DND-41 (cell line): ENCODE data around the gene RLN2.
"Not testable (repeated sequence)": the region's sequence is repeated elsewhere in the genome, so short reads cannot be mapped to it uniquely, and the experiment has no call there.

ENCODE experiments used
- ATAC-seq: fragments of 200-7000 bp; cut with Tn5 transposase; 3 replicates; pipeline ENCODE4 v1.9.1; 2021; ENCODE audit warnings: low read depth; ENCODE audit not compliant: insufficient read depth
- DNase-seq: peaks from one replicate; pipeline ENCODE4 v3.0.0-alpha.2; 2020
- H2AFZ ChIP-seq: 2 replicates; pipeline ENCODE4 v1.6.0; 2012; ENCODE audit warnings: low read depth, low read length
- H3K27ac ChIP-seq: 2 replicates; pipeline ENCODE4 v1.5.1; 2012; ENCODE audit warnings: low read length, inconsistent platforms
- H3K27me3 ChIP-seq: fragments of 200-600 bp; sonication (generic); 2 replicates; pipeline ENCODE4 v1.6.0; 2012; ENCODE audit warnings: low read length, mild to moderate bottlenecking, inconsistent platforms; ENCODE audit not compliant: insufficient read depth, poor library complexity
- H3K36me3 ChIP-seq: 2 replicates; pipeline ENCODE4 v1.5.1; 2012; ENCODE audit warnings: low read length, inconsistent platforms; ENCODE audit not compliant: insufficient read depth
- H3K4me1 ChIP-seq: 2 replicates; pipeline ENCODE4 v1.5.1; 2012; ENCODE audit warnings: mild to moderate bottlenecking, low read length; ENCODE audit not compliant: insufficient read depth
- H3K4me2 ChIP-seq: 2 replicates; pipeline ENCODE4 v1.6.0; 2012; ENCODE audit warnings: mild to moderate bottlenecking, moderate library complexity, low read length, inconsistent platforms; ENCODE audit not compliant: insufficient read depth
- H3K4me3 ChIP-seq, 2 experiments: fragments of 200-600 bp in 1 of 2; shearing (Covaris generic) in 1 of 2; 2 replicates each; pipeline ENCODE4 v1.5.1; 2012 to 2016; ENCODE audit warnings: inconsistent platforms in 2 of 2, low read length in 2 of 2, mild to moderate bottlenecking in 2 of 2, low read depth in 1 of 2, moderate library complexity in 1 of 2
- H3K79me2 ChIP-seq: 2 replicates; pipeline ENCODE4 v1.6.0; 2012; ENCODE audit warnings: low read length, inconsistent platforms; ENCODE audit not compliant: insufficient read depth
- H3K9ac ChIP-seq: 2 replicates; pipeline ENCODE4 v1.6.0; 2012; ENCODE audit warnings: low read depth, mild to moderate bottlenecking, inconsistent platforms, low read length, moderate library complexity
- H3K9me3 ChIP-seq: 2 replicates; pipeline ENCODE4 v1.5.1; 2012; ENCODE audit warnings: low read length, moderate library complexity, mild to moderate bottlenecking, inconsistent platforms; ENCODE audit not compliant: insufficient read depth, severe bottlenecking
- H4K20me1 ChIP-seq: 2 replicates; pipeline ENCODE4 v1.6.0; 2012; ENCODE audit warnings: low read length; ENCODE audit not compliant: insufficient read depth
- EZH2 ChIP-seq: IDR thresholded peaks from 3 replicates; pipeline ENCODE4 v1.6.1; 2012; ENCODE audit warnings: borderline replicate concordance, low read depth, mild to moderate bottlenecking, moderate library complexity, low read length, inconsistent platforms; ENCODE audit not compliant: severe bottlenecking
- TF ChIP-seq, protein P1 (sequence below): IDR thresholded peaks from 2 replicates; pipeline ENCODE4 v1.5.1; 2012; ENCODE audit warnings: borderline replicate concordance, low read length, moderate library complexity, mild to moderate bottlenecking; ENCODE audit not compliant: poor library complexity, severe bottlenecking; ENCODE audit errors: extremely low read depth

RLN2 gene, protein sequence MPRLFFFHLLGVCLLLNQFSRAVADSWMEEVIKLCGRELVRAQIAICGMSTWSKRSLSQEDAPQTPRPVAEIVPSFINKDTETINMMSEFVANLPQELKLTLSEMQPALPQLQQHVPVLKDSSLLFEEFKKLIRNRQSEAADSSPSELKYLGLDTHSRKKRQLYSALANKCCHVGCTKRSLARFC

DNA sequence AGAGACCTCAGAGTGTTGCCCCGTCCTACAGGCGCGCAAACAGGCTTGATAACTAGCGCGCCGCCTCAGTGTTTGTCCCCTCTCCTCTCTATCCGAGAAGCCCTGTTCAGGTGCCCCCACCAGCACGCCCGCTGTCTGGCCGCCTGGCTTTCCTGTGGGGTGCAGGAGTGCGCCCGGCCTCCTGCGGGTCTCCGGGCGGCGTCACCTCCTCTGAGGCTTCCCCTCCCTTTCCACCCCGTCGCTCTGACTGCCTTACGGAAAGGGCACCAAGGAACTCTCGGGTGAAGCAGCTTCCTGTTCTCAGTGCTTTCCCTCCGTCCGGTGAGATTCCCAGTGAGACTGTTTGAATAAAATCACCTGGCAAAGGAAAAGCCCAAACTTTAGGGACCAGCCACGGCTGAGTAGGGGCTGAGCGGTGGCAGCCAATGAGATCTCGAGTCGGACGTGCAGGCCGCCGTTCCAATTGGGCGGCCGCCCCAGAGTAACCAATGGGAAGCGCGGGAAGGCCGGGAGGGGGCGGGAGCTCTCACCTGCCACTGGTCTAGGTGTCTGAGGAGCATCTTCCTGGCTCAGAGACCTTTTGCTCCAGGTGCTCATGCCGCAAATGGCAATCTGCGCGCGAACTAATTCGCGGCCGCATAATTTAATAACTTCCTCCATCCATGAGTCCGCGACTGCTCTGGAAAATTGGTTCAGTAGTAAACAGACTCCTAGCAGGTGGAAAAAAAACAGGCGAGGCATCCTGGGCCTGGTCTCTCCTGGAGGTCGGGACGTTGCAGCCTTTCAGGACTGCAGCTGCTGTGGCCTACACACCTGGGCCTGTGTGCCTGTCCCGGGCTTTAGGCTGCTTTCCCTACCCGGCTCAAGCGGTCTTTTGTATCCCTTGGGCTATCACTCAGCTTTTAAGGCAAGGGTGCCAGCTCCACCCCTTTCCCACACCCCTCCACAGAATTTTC, at the start of gene RLN2:
Gene RLN2 (minus strand): TSS at position 877 of the 956 bp plus-strand sequence. CDS start 136 bp downstream, at position 741.
- H3K27me3 ChIP-seq, ATAC-seq, H3K36me3 ChIP-seq, DNase-seq, H3K4me2 ChIP-seq, H3K9ac ChIP-seq, H3K79me2 ChIP-seq, H3K27ac ChIP-seq, H4K20me1 ChIP-seq, H3K9me3 ChIP-seq, H2AFZ ChIP-seq, H3K4me3 ChIP-seq: not testable (repeated sequence)
- H3K4me1 ChIP-seq, result peaks cover 28% of the 10 kb centered on the region

DNA sequence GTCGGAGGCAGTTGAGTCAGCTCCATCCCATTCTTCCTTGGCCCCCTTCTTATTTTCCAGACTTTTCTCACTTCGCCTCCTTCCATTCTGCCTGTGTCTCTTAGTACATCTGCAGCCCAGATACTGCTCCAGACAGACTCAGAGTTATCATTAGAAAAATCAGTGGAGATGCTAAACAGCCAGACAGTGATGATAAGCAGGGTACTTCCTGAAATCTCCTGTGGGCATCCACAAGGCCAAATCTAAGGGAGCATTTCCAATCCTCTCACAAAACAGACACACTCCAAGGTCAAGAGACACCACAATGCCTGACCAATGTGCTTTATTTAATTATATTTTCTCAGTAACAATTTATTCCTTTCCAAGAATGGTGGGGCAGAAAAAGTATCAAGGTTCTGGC, 49.7 kb upstream of the RLN2 start:
- Histone ChIP-seq H3K79me2 (no peaks in the 10 kb centered on the region), H3K9ac (no peak overlapping the region), H3K4me3 (no peak overlapping the region), H3K27me3 (no peaks in the 10 kb centered on the region), H3K36me3 (no peaks in the 10 kb centered on the region), H3K27ac (no peak overlapping the region), H3K4me2 (no peak overlapping the region), H3K9me3 (no peaks in the 10 kb centered on the region), H3K4me1 (peaks cover 19% of the 10 kb centered on the region), H4K20me1 (no peaks in the 10 kb centered on the region), H2AFZ (no peak overlapping the region)
- ATAC-seq (no peak), DNase-seq (no peak)
- TF ChIP-seq, protein P1, sequence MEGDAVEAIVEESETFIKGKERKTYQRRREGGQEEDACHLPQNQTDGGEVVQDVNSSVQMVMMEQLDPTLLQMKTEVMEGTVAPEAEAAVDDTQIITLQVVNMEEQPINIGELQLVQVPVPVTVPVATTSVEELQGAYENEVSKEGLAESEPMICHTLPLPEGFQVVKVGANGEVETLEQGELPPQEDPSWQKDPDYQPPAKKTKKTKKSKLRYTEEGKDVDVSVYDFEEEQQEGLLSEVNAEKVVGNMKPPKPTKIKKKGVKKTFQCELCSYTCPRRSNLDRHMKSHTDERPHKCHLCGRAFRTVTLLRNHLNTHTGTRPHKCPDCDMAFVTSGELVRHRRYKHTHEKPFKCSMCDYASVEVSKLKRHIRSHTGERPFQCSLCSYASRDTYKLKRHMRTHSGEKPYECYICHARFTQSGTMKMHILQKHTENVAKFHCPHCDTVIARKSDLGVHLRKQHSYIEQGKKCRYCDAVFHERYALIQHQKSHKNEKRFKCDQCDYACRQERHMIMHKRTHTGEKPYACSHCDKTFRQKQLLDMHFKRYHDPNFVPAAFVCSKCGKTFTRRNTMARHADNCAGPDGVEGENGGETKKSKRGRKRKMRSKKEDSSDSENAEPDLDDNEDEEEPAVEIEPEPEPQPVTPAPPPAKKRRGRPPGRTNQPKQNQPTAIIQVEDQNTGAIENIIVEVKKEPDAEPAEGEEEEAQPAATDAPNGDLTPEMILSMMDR, result no peak
- no peak for TF ChIP-seq EZH2

DNA sequence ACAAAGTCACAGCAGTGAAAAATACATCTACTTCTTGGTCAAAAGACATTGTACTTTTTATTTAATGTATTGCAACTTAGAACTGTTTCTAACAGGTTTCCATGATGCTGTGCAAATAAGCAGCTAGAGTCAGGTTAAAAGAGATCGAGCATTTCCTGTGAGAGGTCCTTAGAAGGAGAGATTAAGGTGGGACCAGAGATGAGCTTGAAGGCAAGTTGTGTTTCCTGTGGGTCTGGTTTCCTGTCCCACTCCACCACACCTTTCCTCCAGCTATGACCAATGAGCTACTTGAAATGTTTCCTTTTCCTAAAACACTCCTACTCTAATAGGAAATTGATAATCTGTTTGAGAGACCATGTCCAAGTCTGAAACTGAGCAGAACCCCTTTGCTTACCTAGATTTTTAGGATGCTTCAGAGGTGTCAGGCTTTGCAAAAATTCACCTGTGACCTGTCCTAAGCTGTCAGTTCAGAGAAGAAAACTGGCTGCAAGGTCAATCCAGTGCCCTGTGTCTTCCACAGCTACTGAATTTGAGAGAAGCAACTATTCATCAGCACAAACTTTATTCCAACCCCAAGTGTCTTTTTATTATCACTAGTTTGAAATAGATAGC, 48.2 kb upstream of the RLN2 start:
- Histone ChIP-seq H2AFZ (no peak overlapping the region), H3K4me3 (no peak overlapping the region), H4K20me1 (no peaks in the 10 kb centered on the region), H3K9me3 (no peaks in the 10 kb centered on the region), H3K27me3 (no peaks in the 10 kb centered on the region), H3K36me3 (no peaks in the 10 kb centered on the region), H3K4me1 (peaks cover 19% of the 10 kb centered on the region), H3K27ac (peak overlapping the region; percentile 48; the same call in 1 of the 2 replicates), H3K9ac (no peak overlapping the region), H3K4me2 (peak overlapping the region; percentile 26; the same call in 1 of the 2 replicates), H3K79me2 (no peaks in the 10 kb centered on the region)
- DNase-seq (peak; percentile 32), ATAC-seq (peak; percentile 92)
- TF ChIP-seq, protein P1, result no peak
- no peak for TF ChIP-seq EZH2

DNA sequence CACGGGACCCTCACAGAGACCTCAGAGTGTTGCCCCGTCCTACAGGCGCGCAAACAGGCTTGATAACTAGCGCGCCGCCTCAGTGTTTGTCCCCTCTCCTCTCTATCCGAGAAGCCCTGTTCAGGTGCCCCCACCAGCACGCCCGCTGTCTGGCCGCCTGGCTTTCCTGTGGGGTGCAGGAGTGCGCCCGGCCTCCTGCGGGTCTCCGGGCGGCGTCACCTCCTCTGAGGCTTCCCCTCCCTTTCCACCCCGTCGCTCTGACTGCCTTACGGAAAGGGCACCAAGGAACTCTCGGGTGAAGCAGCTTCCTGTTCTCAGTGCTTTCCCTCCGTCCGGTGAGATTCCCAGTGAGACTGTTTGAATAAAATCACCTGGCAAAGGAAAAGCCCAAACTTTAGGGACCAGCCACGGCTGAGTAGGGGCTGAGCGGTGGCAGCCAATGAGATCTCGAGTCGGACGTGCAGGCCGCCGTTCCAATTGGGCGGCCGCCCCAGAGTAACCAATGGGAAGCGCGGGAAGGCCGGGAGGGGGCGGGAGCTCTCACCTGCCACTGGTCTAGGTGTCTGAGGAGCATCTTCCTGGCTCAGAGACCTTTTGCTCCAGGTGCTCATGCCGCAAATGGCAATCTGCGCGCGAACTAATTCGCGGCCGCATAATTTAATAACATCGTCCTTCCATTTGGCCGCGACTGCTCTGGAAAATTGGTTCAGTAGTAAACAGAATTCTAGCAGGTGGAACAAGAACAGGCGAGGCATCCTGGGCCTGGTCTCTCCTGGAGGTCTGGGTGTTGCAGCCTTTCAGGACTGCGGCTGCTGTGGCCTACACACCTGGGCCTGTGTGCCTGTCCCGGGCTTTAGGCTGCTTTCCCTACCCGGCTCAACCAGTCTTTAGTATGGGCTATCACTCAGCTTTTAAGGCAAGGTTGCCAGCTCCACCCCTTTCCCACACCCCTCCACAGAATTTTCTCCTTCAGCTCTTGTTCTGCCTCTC, 34.8 kb upstream of the RLN2 start, which contains the start of gene RLN1:
Gene RLN1 (minus strand): TSS at position 885 of the 990 bp plus-strand sequence. CDS start 130 bp downstream, at position 755.
- not testable (repeated sequence) for H3K4me3 ChIP-seq

More for the DNA sequence above, 34.8 kb upstream of the RLN2 start, which contains the start of gene RLN1:
- not testable (repeated sequence) for H3K36me3 ChIP-seq, H3K4me2 ChIP-seq, H3K27me3 ChIP-seq, H3K9ac ChIP-seq, ATAC-seq, H2AFZ ChIP-seq, DNase-seq, H3K27ac ChIP-seq, H3K9me3 ChIP-seq, H4K20me1 ChIP-seq, H3K79me2 ChIP-seq
- peaks cover 27% of the 10 kb centered on the region for H3K4me1 ChIP-seq
